ENCODE measurements around the gene UBXN1.

GRCh38 chr11:62712276-62712812 is 33.5 kb upstream of the UBXN1 start:
- TF ChIP-seq CTCF (IDR thresholded peaks at IDR 0.05): no peak
- no peak for TF ChIP-seq POLR2A (IDR thresholded peaks at IDR 0.05)

All from breast epithelium (tissue), 3 donors.